KMS-11 (cell line): ENCODE results near the gene NRN1.

Experiments used
- H2AFZ ChIP-seq: fragments of 200-600 bp; sonication (generic); 2 replicates; pipeline ENCODE4 v1.6.1; 2016; ENCODE audit warnings: antibody characterized with exemption, mixed run types, low read depth
- H3K27ac ChIP-seq: fragments of 200-600 bp; sonication (generic); 2 replicates; pipeline ENCODE4 v1.6.1; 2016; ENCODE audit warnings: mild to moderate bottlenecking, mixed run types
- H3K27me3 ChIP-seq: fragments of 200-600 bp; sonication (generic); 2 replicates; pipeline ENCODE4 v1.6.1; 2017; ENCODE audit warnings: mild to moderate bottlenecking, low read depth, mixed run types, moderate library complexity; ENCODE audit not compliant: insufficient read depth
- H3K36me3 ChIP-seq: fragments of 200-600 bp; sonication (generic); 2 replicates; pipeline ENCODE4 v1.6.1; 2017; ENCODE audit warnings: mild to moderate bottlenecking, mixed run types; ENCODE audit not compliant: insufficient read depth
- H3K4me1 ChIP-seq: fragments of 200-600 bp; sonication (generic); 2 replicates; pipeline ENCODE4 v1.6.1; 2016; ENCODE audit warnings: mild to moderate bottlenecking, low read depth, mixed run types; ENCODE audit not compliant: poor library complexity, severe bottlenecking
- H3K4me2 ChIP-seq: fragments of 200-600 bp; sonication (generic); 2 replicates; pipeline ENCODE4 v1.7.0; 2016; ENCODE audit warnings: mild to moderate bottlenecking, mixed run types
- H3K4me3 ChIP-seq: fragments of 200-600 bp; sonication (generic); IDR thresholded peaks from 2 replicates; pipeline ENCODE4 v1.6.1; 2017; ENCODE audit warnings: low read depth, low read length, mixed read lengths; ENCODE audit not compliant: insufficient read depth
- H3K79me2 ChIP-seq: fragments of 200-600 bp; sonication (generic); 2 replicates; pipeline ENCODE4 v1.6.1; 2016; ENCODE audit warnings: low read depth, mixed run types; ENCODE audit not compliant: insufficient read depth
- H3K9ac ChIP-seq: fragments of 200-600 bp; sonication (generic); 2 replicates; pipeline ENCODE4 v1.6.1; 2016; ENCODE audit warnings: mild to moderate bottlenecking, mixed run types
- H4K20me1 ChIP-seq: fragments of 200-600 bp; sonication (generic); 2 replicates; pipeline ENCODE4 v1.6.1; 2016; ENCODE audit warnings: mild to moderate bottlenecking, mixed run types; ENCODE audit not compliant: insufficient read depth
- TF ChIP-seq, protein P1 (sequence below): fragments of 200-600 bp; sonication (generic); conservative IDR thresholded peaks from 2 replicates; pipeline ENCODE4 v1.6.1; 2017; ENCODE audit warnings: low read depth, mild to moderate bottlenecking, antibody characterized with exemption, low read length, moderate library complexity, mixed read lengths

Gene NRN1

DNA sequence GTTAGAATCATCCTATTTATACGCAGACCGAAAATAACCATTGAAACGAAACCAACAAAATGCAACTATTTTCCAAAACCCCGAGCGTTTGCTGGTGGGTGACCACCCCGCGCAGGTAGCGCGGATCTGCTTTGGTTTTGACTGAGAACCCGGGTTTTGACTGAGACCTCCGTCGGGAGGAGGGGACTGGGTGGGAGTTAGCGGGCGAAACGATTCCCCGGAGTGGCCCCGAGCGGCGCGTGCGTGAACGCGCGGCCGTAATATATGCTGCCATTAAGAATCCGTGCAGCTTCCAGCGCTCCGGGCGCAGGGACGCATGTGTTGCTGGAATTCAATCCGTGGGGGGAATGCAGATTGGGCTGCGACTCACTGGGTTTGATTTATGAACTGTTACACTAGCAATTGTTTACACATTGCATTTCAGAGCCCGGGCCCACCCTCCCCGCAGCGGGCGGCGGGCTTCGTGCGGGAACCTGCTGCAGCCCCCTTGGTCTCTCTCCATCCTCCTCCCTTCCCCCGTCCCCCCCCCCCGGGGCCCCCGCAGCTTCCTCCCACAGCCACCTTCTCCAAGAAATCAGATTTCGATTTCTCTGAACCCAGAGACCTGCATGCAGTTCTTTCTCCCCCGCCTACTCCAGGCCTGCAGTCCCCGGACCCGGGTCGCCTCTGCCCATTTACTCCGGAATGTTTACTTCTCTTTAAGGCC lies 9.9 kb downstream of the NRN1 start:
- peak overlapping the region; percentile 78 for H2AFZ ChIP-seq
- H3K9ac ChIP-seq = peak overlapping the region; percentile 66

DNA sequence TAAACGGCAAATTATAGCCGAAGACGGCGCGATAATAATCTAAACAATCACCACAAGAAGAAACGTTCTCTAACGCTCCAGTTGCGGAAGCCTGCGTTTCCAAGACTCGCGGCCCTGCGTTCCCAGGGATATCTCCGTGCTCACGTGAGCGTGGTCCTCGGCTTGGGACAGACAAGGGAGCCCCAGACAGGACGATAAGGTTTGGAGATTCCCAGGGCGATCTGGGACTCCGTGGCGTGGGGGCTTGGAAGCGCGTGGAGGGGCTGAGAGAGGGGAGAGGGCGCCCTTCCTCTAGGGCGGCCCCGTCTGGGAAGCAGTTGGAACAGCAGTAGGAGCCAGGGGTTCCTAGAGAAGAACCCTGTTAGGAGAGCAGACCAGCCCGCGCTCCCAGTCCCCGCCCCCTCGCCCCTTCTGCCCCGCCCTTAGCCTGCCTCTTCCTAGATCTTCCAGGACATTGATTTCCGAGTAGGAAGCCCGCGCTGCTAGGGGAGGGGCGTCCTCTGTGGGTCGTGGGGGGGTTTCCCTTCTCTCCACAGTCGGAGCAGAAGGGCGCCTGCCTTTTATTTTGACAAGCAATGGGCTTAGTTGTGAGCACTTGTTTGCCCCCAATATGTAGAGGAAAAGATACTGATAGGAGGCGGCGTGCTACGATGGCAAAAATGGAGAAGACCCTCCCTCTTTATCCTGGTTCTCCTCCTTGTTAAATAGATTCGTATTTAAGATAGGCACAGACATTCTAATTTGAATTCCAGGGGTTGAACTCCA lies 10.6 kb downstream of the NRN1 start:
- peak overlapping the region; percentile 66; the same call in 1 of the 2 replicates for H3K9ac ChIP-seq
- no peak overlapping the region for H3K4me3 ChIP-seq
- TF ChIP-seq, protein P1, sequence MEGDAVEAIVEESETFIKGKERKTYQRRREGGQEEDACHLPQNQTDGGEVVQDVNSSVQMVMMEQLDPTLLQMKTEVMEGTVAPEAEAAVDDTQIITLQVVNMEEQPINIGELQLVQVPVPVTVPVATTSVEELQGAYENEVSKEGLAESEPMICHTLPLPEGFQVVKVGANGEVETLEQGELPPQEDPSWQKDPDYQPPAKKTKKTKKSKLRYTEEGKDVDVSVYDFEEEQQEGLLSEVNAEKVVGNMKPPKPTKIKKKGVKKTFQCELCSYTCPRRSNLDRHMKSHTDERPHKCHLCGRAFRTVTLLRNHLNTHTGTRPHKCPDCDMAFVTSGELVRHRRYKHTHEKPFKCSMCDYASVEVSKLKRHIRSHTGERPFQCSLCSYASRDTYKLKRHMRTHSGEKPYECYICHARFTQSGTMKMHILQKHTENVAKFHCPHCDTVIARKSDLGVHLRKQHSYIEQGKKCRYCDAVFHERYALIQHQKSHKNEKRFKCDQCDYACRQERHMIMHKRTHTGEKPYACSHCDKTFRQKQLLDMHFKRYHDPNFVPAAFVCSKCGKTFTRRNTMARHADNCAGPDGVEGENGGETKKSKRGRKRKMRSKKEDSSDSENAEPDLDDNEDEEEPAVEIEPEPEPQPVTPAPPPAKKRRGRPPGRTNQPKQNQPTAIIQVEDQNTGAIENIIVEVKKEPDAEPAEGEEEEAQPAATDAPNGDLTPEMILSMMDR = no peak
- H3K27me3 ChIP-seq = no peaks in the 10 kb centered on the region; the same call in 1 of the 2 replicates
- H4K20me1 ChIP-seq = no peaks in the 10 kb centered on the region
- H3K4me2 ChIP-seq = peak overlapping the region; percentile 91
- H3K27ac ChIP-seq = no peak overlapping the region
- H3K36me3 ChIP-seq = no peaks in the 10 kb centered on the region
- peaks cover 8% of the 10 kb centered on the region for H3K4me1 ChIP-seq
- H2AFZ ChIP-seq = peak overlapping the region; percentile 78
- no peaks in the 10 kb centered on the region for H3K79me2 ChIP-seq

More for the DNA sequence above, 9.9 kb downstream of the NRN1 start:
- TF ChIP-seq, protein P1 = no peak
- H3K27ac ChIP-seq = peak overlapping the region; percentile 35; the same call in 1 of the 2 replicates
- H3K27me3 ChIP-seq = no peaks in the 10 kb centered on the region; the same call in 1 of the 2 replicates
- H3K79me2 ChIP-seq = no peaks in the 10 kb centered on the region
- H3K36me3 ChIP-seq = no peaks in the 10 kb centered on the region
- no peaks in the 10 kb centered on the region for H4K20me1 ChIP-seq
- no peak overlapping the region for H3K4me3 ChIP-seq
- H3K4me1 ChIP-seq = peaks cover 8% of the 10 kb centered on the region
- peak overlapping the region; percentile 91 for H3K4me2 ChIP-seq

DNA sequence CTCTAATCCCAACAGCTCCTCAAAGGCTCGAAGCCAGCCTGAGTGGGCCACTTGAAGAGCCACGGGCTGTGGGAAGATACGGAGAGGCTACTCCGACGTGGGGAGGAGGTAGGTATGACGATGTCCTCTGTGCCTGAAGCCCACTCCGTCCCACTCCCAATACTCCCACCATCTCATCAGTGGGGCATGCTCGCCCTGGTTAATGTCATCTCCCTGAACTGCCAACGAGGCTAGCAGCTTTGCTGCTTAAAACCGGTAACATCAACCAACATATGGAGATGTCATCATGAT lies 11.1 kb downstream of the NRN1 start:
- Histone ChIP-seq H2AFZ (no peak overlapping the region), H3K79me2 (no peaks in the 10 kb centered on the region), H3K36me3 (no peaks in the 10 kb centered on the region), H3K4me3 (no peak overlapping the region), H3K27me3 (no peaks in the 10 kb centered on the region; the same call in 1 of the 2 replicates), H3K27ac (no peak overlapping the region), H3K4me2 (no peak overlapping the region), H3K4me1 (peaks cover 8% of the 10 kb centered on the region), H3K9ac (no peak overlapping the region), H4K20me1 (no peaks in the 10 kb centered on the region)
- TF ChIP-seq, protein P1 = no peak

DNA sequence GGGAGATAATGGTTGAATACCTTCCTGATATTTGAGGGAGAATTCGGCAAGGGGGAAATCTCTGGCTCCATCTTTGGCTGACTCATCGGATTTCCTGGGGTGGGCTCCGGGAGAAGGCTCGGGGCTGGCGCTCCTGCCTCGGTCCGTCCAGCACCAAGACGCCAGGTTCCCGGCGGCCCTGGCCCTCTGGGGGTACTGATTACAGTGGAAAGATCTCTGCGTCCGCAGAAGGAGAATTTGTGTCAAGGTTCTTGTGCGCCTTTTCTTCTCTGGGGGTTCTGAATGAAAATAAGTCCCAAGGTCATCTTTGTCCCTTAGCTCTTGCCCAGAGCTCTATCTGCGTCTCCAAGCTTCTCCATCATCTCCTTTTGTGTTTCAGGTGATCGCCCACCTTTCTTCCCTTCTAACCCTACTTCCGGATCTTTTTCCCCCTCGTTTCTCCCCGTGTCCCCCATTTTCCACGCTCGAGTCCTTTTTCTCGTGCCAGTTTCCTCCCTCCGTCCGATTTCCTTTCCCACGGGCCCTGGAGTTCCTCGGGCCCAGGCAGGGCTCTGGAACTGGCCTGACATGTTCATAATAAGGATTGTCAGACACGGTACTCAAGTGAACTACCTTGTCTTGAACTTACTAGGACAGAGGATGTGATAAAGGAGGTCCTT lies 11.6 kb downstream of the NRN1 start:
- Histone ChIP-seq H3K4me3 (no peak overlapping the region), H3K4me2 (no peak overlapping the region), H2AFZ (no peak overlapping the region), H3K9ac (no peak overlapping the region), H3K79me2 (no peaks in the 10 kb centered on the region), H3K27ac (no peak overlapping the region), H3K36me3 (no peaks in the 10 kb centered on the region), H4K20me1 (no peaks in the 10 kb centered on the region), H3K4me1 (peaks cover 8% of the 10 kb centered on the region), H3K27me3 (no peaks in the 10 kb centered on the region; the same call in 1 of the 2 replicates)
- TF ChIP-seq, protein P1 = no peak
